Spleen (tissue), 7 donors: ENCODE measurements around the gene UQCC2.

ENCODE experiments used
- CTCF ChIP-seq, 11 experiments: fragments of 200-600 bp in 7 of 11; fragments of 450-650 bp in 4 of 11; sonication (generic) in 4 of 11; IDR thresholded peaks in 8 of 11; conservative IDR thresholded peaks in 3 of 11; 1 replicate in 7 of 11; 2 replicates in 4 of 11; pipeline versions ENCODE4 v1.4.0 to v1.8.0; 2016 to 2021; ENCODE audit warnings: antibody characterized with exemption in 11 of 11, inconsistent platforms in 4 of 11, mild to moderate bottlenecking in 1 of 11
- POLR2A ChIP-seq, 3 donors: fragments of 450-650 bp; IDR thresholded peaks; one replicate each; pipeline ENCODE4 v1.5.1; 2017; ENCODE audit warnings: antibody characterized with exemption in 3 of 3, mild to moderate bottlenecking in 1 of 3
- donor health status: DM: no; HTN: no; CAD: no; lungs with moderate emphysema.
- donor health status: DM: no; HTN: no; CAD: no.
- donor health status: DM: no; HTN: no; CAD: no.

- TF ChIP-seq CTCF (IDR thresholded peaks at IDR 0.05 in 8 of 11, conservative IDR thresholded peaks at IDR 0.05 in 3 of 11) (no peak), POLR2A (IDR thresholded peaks at IDR 0.05) (no peak)
These were observed 7.2 kb upstream of the UQCC2 start for GRCh38 chr6:33718713-33719112.
